Measurements from ENCODE around the gene FIBCD1.
"Not testable (repeated sequence)": the region's sequence is repeated elsewhere in the genome, so short reads cannot be mapped to it uniquely, and the experiment has no call there.

Gene FIBCD1

GRCh38 chr9:130973686-130974281 is 34.7 kb upstream of the FIBCD1 start:
- no peak for DNase-seq

GRCh38 chr9:130972957-130973685 is 34.1 kb upstream of the FIBCD1 start:
- no peak for DNase-seq

- no peak for DNase-seq
Measured at GRCh38 chr9:130972277-130972956, 33.4 kb upstream of the FIBCD1 start.

- DNase-seq, result no peak
Measured at GRCh38 chr9:130971294-130971849, 32.3 kb upstream of the FIBCD1 start.

- no peak for DNase-seq
Measured at GRCh38 chr9:130970855-130971254, 31.8 kb upstream of the FIBCD1 start.

GRCh38 chr9:130970052-130970451 is 31.0 kb upstream of the FIBCD1 start:
- DNase-seq, result no peak

GRCh38 chr9:130965680-130966079 is 26.6 kb upstream of the FIBCD1 start:
- no peak for DNase-seq

GRCh38 chr9:130963916-130964315 is 24.9 kb upstream of the FIBCD1 start:
- no peak for DNase-seq

- DNase-seq, result no peak
Measured at GRCh38 chr9:130963337-130963908, 24.4 kb upstream of the FIBCD1 start.

- no peak for DNase-seq
Measured at GRCh38 chr9:130962418-130963316, 23.6 kb upstream of the FIBCD1 start.

GRCh38 chr9:130961511-130962300 is 22.7 kb upstream of the FIBCD1 start:
- DNase-seq, result no peak

GRCh38 chr9:130960522-130961378 is 21.7 kb upstream of the FIBCD1 start:
- no peak for DNase-seq

GRCh38 chr9:130959809-130960334 is 20.8 kb upstream of the FIBCD1 start:
- DNase-seq, result no peak

GRCh38 chr9:130958564-130958963 is 19.5 kb upstream of the FIBCD1 start:
- not testable (repeated sequence) for DNase-seq

- DNase-seq, result no peak
Measured at GRCh38 chr9:130957451-130958203, 18.6 kb upstream of the FIBCD1 start.

- DNase-seq, result no peak
Measured at GRCh38 chr9:130956636-130957450, 17.8 kb upstream of the FIBCD1 start.

- DNase-seq, result no peak
Measured at GRCh38 chr9:130955947-130956621, 17.0 kb upstream of the FIBCD1 start.

- DNase-seq, result not testable (repeated sequence)
Measured at GRCh38 chr9:130954925-130955324, 15.9 kb upstream of the FIBCD1 start.

Measured in OCI-M1 (cell line).